ENCODE results near the gene NUDCD2.

DNA sequence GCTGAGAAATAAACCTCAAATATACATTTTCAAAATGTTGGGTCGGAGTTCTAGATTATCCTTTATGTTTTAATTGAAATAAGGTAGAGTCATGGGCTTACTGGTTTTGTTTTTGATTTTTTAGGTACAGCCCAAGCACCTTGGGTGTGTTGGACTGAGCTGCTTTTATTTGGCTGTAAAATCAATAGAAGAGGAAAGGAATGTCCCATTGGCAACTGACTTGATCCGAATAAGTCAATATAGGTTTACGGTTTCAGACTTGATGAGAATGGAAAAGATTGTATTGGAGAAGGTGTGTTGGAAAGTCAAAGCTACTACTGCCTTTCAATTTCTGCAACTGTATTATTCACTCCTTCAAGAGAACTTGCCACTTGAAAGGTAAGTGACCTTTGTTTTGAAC lies 18.9 kb downstream of the NUDCD2 start:
- TF ChIP-seq, protein P1, sequence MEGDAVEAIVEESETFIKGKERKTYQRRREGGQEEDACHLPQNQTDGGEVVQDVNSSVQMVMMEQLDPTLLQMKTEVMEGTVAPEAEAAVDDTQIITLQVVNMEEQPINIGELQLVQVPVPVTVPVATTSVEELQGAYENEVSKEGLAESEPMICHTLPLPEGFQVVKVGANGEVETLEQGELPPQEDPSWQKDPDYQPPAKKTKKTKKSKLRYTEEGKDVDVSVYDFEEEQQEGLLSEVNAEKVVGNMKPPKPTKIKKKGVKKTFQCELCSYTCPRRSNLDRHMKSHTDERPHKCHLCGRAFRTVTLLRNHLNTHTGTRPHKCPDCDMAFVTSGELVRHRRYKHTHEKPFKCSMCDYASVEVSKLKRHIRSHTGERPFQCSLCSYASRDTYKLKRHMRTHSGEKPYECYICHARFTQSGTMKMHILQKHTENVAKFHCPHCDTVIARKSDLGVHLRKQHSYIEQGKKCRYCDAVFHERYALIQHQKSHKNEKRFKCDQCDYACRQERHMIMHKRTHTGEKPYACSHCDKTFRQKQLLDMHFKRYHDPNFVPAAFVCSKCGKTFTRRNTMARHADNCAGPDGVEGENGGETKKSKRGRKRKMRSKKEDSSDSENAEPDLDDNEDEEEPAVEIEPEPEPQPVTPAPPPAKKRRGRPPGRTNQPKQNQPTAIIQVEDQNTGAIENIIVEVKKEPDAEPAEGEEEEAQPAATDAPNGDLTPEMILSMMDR (IDR thresholded peaks at IDR 0.05 in 2 of 3, conservative IDR thresholded peaks at IDR 0.05 in 1 of 3; ENCODE audit: borderline replicate concordance in 1 of 3, insufficient read depth in 1 of 3, low read depth in 2 of 3, low read length in 2 of 3), result no peak
- TF ChIP-seq EZH2phosphoT487 (IDR thresholded peaks at IDR 0.05; ENCODE audit: borderline replicate concordance) (no peak), SIN3A (IDR thresholded peaks at IDR 0.05; ENCODE audit: low read depth) (no peak), YY1 (IDR thresholded peaks at IDR 0.05; ENCODE audit: extremely low read depth, insufficient replicate concordance, low read depth, low read length) (no peak), ZFX (IDR thresholded peaks at IDR 0.05) (no peak), POLR2A (IDR thresholded peaks at IDR 0.05; ENCODE audit: borderline replicate concordance, extremely low read depth, insufficient read depth, insufficient read length) (no peak)
- TF ChIP-seq, protein P2, sequence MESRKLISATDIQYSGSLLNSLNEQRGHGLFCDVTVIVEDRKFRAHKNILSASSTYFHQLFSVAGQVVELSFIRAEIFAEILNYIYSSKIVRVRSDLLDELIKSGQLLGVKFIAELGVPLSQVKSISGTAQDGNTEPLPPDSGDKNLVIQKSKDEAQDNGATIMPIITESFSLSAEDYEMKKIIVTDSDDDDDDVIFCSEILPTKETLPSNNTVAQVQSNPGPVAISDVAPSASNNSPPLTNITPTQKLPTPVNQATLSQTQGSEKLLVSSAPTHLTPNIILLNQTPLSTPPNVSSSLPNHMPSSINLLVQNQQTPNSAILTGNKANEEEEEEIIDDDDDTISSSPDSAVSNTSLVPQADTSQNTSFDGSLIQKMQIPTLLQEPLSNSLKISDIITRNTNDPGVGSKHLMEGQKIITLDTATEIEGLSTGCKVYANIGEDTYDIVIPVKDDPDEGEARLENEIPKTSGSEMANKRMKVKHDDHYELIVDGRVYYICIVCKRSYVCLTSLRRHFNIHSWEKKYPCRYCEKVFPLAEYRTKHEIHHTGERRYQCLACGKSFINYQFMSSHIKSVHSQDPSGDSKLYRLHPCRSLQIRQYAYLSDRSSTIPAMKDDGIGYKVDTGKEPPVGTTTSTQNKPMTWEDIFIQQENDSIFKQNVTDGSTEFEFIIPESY (IDR thresholded peaks at IDR 0.05; ENCODE audit: extremely low read depth, insufficient replicate concordance, low read length), result no peak

Measured in HCT116 (cell line).